Peyer's patch (tissue), 4 donors: Measurements from ENCODE around the gene EYA2.

ENCODE experiments used
- CTCF ChIP-seq, 6 experiments: fragments of 450-650 bp in 4 of 6; fragments of 200-600 bp in 2 of 6; sonication (generic) in 1 of 6; IDR thresholded peaks; one replicate each; pipeline ENCODE4 v1.5.1; 2017 to 2019; ENCODE audit warnings: antibody characterized with exemption in 6 of 6, mild to moderate bottlenecking in 3 of 6, moderate library complexity in 1 of 6
- POLR2A ChIP-seq, 2 donors: fragments of 450-650 bp; IDR thresholded peaks; one replicate each; pipeline ENCODE4 v1.5.1; 2017; ENCODE audit warnings: antibody characterized with exemption in 2 of 2, mild to moderate bottlenecking in 2 of 2, moderate library complexity in 2 of 2

- TF ChIP-seq CTCF (IDR thresholded peaks at IDR 0.05) (no peak), POLR2A (IDR thresholded peaks at IDR 0.05) (no peak)
Observed at GRCh38 chr20:46951840-46952497, 57.3 kb downstream of the EYA2 start.
